Effector CD4-positive, alpha-beta T cell (primary cell): ENCODE measurements around the gene COX4I1.

Experiments used
- DNase-seq: peaks from one replicate; pipeline ENCODE4 v3.0.0-alpha.2; 2020
- total RNA-seq: gene quantifications from one replicate; lab custom pipeline; 2026; lab: John Stamatoyannopoulos, UW

COX4I1 gene
- 181 reads per million, percentile 91 among the genes with 10 or more reads in this experiment for total RNA-seq

DNA sequence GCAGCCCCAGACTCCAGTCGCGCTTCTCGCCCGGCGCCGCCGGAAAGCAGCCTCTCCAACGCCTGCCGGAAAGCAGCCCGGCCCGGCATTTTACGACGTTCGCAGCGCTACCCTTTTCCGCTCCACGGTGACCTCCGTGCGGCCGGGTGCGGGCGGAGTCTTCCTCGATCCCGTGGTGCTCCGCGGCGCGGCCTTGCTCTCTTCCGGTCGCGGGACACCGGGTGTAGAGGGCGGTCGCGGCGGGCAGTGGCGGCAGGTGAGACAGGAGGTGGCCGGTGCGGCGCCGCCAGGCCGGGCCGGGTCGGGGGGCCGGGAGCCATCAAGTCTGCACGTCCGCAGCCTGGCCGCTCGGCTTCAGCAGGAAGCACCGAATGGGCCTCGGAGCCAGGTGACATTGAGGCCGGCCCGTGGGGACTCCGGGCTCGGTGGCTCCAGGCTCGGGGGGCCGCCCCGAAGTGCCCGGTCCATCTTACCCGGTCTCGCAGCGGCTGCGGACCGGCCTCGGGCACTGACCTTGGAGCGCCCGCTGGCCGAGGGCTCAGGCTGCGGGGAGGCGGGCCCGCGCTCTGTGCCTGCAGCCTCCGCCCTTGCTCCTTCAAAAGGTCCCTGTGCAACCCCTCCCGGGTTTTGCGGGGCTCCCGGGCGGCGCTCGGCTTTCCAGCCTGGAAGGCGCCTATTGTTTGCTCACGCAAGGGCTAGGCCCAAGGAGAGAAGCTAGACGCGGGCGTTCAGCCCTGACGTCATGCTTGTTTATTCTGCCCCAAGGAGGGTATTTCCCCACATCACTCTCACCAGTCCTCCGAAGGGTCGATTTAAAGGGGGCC lies at the start of gene COX4I1, which contains the start of gene EMC8:
COX4I1 (plus strand) TSS at position 199 of the 824 bp plus-strand sequence. CDS start 1,511 bp downstream, outside the sequence.
EMC8 (minus strand) TSS at position 48 of the 824 bp plus-strand sequence. CDS start 249 bp downstream, outside the sequence.
- peak; percentile 92 for DNase-seq

- DNase-seq = no peak
Observed at GRCh38 chr16:85749771-85750145, 49.7 kb upstream of the COX4I1 start.

DNA sequence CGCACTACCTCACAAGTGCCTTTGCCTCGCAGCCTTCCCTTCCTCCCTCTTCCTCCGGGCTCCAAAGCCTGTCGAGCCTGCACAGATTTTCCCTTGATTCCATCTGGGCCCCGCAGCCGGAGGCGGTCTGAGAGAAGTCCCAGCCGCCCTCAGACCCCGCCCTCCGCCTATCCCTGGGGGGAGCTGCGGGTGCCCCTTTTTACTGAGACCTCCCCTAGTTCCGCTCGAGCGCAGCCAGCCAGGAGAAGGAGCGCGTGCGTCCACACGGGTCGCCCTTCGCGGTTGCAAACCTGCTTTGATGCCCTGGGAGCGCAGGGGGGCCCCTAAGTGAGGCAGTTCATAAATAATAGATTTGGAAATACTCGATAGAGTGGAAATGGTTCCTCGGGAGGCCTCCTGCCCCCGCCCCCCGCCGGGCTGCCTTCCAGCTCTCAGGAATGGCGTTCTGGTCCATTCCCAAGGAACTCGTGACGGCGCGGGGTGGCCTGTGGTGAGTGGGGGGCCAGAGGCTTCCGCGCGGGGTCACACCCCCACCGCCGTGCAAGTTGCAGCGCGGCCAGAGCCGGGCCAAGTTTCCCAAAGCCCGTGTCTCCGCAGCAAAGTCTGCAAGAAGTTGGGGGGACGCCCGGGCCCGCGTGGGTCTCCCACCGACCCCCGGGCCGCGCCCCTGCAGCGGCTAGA lies 49.2 kb upstream of the COX4I1 start:
- no peak for DNase-seq

DNA sequence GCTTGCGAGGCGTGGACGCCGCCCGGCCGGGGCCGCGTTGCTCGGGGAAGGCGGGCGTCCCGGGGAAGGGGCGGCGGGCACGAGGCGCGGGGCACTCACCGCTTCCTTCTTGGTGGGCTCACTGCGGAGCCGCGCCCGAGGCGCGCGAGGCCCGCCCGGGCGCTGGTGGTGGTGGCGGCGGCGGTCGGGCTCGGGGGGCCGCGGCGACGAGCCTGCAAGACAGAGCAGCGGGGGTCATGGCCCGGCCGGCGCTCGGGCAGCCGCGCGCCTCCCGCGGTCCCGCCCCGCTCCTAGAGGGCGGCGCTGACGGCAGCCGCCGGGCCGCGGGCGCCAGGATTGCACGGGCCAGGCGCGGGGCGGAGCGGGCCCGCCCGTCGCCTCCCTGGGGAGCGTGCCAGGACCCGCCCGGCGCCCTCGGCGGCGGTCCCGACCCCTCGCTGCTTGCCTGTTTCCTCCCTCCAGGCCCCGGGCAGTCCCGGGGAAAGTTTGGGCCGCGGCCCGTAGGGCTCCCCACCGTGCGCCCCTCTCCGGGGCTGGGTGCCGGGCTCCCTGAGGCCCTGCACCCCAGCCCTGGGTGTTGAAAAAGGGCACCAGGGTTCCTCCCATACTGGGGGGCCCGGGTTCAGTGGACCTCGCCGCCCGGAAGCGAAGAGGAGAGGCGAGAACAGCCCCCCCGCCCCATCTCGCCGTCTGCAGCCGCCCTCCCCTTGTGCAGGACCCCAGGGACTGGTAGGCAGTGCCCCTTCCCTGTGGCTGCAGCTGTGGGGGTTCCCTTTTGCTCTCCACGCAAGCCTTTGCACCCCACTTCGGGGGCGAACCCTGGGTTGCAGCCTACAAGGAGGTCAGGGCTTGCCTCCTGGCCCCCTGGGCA lies 48.4 kb upstream of the COX4I1 start, which contains the start of gene C16orf74:
C16orf74 (minus strand) TSS at position 270 of the 871 bp plus-strand sequence. CDS start 15,879 bp downstream, outside the sequence.
- no peak for DNase-seq

GRCh38 chr16:85751698-85752501 lies 47.6 kb upstream of the COX4I1 start:
- no peak for DNase-seq

DNA sequence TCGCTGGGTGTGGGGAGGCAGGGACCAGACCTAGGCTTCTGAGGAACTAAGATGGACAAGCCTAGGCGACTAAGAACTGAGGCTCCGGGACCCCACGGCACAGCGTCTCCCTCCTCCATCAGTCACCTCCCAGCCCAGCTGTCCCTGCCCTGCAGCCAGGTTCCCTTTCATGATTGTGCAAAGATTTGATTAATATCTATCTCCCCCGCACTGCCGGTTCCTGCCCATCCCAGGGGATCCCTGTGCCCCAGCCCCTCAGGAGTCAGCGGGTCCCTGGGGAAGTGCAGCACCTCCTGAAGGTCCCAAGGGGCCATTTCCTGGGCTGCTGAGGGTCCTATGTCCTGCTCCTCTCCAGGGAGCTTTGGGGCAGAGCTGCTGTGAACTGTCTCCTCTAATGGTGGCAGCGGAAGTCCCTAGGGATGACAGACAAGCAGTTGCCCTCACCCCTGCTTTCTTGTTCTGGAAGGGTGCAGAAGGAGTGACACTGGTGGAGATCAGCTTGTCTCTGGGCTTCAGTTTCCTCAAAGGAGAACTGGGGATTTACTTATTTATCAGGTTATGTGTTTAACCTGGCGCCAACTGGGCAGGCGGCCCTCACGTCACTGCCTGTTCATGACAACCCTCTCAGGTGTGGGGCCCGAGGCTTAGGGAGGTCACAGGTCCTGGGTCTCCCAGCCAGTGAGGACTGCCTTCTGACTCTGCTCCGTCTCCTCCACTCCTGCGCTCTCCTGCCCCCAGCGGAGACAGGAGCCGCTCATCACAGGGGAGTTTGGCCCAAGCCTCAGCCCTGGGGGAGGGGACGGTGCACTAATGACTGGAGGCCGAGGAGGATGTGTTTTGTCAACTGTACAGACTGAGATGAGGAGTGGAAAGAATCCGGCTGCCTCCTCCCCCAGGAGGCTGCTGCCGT lies 46.7 kb upstream of the COX4I1 start:
- no peak for DNase-seq

- DNase-seq = no peak
Observed at GRCh38 chr16:85753559-85753958, 45.9 kb upstream of the COX4I1 start.

DNA sequence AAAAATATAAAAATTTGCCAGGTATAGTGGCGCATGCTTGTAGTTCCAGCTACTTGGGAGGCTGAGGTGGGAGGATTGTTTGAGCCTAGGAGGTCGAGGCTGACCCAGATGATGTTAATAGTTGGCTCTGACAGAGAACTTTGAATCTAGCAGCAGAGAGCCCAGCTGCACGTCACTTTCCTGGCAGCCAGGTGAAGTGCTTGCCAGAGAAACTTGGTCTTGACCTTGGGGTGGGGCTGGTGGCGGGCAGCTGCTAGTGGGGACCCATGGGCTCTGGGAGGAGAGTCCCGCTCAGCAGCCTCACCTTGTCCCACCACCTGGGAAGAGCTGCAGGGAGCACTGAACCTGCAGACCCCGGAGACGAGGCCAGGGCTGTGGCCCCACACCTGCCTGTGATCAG lies 45.5 kb upstream of the COX4I1 start:
- DNase-seq = no peak

DNA sequence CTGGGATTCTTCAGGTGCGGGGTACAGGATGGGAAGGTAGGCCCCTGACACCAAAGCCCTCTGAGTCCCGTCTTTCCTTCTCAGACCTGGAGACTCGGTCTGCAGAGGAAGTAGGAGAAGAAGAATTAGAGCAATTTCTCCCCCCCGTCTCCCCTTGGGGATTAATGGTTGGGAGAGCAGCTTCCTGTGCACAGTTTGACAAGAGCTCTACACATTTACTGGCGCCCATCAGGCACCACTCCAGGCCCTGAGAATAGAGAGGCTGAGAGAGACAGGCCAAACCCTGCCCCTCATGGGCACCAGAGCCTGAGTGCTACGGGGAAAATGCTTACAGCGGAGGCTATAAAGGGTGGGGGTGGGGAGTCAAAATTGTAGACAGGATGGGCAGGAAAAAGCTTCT lies 45.1 kb upstream of the COX4I1 start:
- DNase-seq = no peak

DNA sequence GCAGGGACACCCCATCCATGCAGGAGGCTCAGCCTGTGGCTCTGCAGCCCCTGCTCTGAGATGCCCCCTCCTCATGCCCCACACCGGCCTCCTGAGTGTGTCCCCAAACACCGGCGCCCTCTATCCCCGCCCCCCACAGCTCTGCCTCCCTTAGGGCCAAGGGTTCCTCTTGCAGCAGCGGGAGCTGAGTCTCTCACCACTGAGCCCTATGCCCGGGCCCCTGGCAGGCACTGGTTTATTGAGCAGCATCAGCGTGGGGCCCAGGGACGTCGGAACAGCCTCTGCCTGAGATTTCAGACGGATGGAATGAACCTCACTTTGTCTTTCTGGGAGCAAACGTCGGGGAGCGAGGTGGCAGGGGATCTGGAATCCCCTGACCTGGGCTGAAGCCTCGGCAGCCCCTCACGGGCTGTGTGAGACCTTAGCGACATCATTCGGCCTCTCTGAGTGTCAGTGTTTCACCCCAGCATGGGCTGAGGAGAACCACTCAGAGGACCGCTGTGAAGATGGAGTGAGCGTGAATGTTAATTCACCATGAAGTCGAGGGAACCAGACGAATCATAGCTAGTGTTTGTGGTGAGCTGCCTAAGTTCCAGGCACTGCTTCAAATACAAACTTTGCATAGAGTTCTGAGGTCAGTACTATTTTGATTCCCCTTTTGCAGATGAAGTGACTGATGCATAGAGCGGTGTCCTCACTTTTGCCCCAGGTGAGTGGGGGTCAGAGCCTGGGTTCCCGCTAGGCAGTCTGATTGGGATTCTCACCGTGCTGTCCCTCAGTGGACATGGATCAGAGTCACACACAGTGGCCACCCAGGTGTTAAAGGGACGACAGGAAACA lies 43.3 kb upstream of the COX4I1 start:
- DNase-seq = no peak

DNA sequence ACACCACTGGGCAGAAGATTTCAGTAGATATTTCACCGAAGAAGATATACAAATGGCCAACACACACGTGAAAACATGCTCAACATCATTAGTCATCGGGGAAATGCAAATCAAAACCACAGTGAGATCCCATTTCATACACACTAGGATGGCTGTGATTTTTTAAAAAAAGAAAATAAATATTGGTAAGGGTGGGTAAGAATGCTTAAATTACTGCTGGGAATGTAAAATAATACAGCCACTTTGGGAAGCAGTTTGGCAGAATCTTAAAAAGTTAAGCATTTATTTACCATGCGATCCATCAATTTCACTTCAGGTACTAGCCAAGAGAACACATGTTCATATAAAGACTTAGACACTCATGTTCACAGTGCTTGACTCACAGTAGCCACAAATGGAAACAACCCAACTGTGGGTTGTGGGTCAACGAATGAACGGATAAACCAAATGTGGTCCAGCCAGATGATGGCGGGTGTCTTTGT lies 42.1 kb upstream of the COX4I1 start:
- no peak for DNase-seq

DNA sequence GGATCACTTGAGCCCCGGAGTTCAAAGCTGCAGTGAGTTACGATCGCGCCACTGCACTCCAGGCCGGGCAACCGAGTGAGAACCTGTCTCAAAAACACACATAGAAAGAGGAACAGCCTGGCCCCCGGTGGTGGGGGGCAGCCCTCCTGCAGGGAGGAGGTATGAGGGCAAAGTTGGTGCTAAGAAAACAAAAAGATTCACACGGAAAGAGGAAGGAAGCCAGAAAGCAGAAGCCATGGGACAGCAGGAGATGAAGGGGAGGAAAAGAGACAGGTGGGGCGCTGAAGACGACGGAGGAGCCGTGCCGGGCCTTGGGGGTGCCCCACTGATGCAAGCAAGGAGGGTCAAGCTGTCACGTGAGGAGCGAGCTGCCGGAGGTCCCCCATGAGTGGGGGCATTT lies 40.4 kb upstream of the COX4I1 start:
- DNase-seq = no peak

GRCh38 chr16:85759631-85760419 lies 39.7 kb upstream of the COX4I1 start:
- no peak for DNase-seq

- no peak for DNase-seq
Observed at GRCh38 chr16:85761861-85762260, 37.6 kb upstream of the COX4I1 start.

DNA sequence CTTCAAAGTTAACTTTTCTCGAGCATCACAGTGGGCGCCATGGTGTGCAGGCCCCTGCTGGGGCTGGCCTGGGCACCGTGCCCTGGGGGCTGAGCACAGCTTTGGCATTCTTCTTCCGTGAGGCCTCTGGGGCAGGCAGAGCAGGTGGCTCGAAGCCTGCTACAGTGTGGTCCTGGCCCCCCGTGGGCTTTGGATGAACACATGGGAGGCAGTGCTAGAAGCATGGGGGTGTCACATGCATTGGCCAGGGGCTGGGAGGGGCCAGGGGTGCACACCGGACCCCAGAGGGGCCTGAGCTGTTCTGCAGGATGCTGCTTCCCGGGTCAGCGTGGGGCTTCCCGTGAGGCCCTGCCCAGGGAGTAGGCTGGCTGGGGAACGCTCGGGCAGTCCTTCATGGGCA lies 36.5 kb upstream of the COX4I1 start:
- no peak for DNase-seq

GRCh38 chr16:85763616-85764015 lies 35.9 kb upstream of the COX4I1 start:
- no peak for DNase-seq

DNA sequence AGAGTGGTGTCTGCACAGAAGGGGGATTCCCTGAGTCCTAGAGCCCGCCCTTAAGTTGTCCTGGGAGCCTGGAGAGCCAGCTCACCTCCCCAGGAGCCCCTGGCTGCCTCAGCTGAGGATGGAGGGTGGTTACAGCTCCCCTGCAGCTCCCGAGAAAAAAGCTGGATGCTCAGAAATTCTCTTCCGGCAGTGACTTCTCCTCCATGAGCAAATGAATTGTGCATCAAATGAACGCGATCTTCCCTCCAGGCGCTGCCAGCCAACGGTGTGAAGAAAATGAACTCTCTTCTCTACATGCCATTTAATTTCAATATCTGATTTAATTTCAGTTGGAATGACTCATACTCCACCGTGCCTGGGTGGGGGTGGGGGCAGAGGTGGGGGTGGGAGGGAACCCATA lies 34.3 kb upstream of the COX4I1 start:
- no peak for DNase-seq

DNA sequence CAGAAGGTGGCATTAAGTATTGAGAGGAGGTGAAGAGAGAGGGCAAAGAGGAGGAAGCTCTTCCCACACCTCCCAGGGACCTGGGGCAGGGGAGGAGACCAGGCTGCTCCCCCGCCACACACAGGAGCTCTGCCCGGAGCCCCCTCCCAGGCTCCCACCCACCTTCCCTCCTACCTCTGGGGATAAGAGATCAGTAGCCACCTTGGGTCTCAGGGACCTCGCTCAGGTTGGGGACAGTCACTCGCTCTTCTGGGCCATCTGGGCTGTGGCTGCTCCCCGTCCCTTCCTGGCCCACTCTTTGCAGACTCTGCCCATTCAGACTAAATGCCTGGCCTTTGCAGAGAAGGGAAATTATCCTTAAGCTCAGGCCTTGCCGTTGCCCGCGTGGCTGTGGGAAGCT lies 33.7 kb upstream of the COX4I1 start:
- no peak for DNase-seq

- DNase-seq = no peak
Observed at GRCh38 chr16:85767531-85767930, 32.0 kb upstream of the COX4I1 start.
